ENCODE measurements around the gene MAP3K20. TPM values are rescaled to one million over a fixed set of nuclear protein-coding genes. Genes with fewer than 3 reads are reported as not detected.

Gene MAP3K20
- total RNA-seq, 2 donors from 2014 or later, result 141 to 223 TPM

DNA sequence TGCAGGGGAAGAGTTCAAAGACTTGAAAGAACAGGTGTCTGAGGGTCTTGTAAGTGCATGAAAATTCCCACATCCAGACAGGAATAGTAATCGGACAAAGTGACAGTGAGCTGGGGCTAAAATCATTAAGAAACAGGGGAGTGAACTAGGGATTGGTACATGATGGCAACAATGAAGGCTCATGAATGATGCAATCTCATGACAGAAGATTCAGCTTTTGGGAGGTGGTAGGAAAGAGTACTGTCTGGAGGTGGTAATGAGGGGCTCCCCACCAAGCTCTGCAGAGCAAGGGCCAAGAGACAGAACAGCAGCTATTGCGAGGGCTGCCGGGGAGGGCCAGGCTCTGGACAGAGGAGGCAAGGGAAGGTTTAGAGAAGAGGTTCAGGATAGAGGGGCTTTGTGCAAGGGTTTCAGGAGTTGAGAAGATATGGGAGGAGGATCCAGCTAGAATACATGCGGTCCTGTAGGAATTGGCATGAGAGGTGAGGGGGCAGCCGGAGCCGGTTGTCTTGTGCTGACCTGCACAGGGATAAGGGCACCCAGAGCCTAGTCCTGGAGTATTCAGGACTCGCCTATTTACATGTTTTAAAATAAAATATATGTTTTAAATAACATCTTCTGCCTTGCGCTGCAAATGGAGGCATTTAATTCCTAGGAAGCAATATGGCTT, 31.4 kb downstream of the MAP3K20 start:
- H3K27ac ChIP-seq, result no peak overlapping the region
- no peak overlapping the region for H3K4me3 ChIP-seq
- H3K27me3 ChIP-seq, result no peaks in the 10 kb centered on the region
- TF ChIP-seq, protein P1, sequence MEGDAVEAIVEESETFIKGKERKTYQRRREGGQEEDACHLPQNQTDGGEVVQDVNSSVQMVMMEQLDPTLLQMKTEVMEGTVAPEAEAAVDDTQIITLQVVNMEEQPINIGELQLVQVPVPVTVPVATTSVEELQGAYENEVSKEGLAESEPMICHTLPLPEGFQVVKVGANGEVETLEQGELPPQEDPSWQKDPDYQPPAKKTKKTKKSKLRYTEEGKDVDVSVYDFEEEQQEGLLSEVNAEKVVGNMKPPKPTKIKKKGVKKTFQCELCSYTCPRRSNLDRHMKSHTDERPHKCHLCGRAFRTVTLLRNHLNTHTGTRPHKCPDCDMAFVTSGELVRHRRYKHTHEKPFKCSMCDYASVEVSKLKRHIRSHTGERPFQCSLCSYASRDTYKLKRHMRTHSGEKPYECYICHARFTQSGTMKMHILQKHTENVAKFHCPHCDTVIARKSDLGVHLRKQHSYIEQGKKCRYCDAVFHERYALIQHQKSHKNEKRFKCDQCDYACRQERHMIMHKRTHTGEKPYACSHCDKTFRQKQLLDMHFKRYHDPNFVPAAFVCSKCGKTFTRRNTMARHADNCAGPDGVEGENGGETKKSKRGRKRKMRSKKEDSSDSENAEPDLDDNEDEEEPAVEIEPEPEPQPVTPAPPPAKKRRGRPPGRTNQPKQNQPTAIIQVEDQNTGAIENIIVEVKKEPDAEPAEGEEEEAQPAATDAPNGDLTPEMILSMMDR (IDR thresholded peaks at IDR 0.05), result no peak
- no peak for DNase-seq (ENCODE audit: low spot score)
- peaks cover 0 to 27% of the 10 kb centered on the region in 2 donors for H3K4me1 ChIP-seq
- peaks cover 0 to 5% of the 10 kb centered on the region in 2 donors for H3K9me3 ChIP-seq
- H3K36me3 ChIP-seq, result no peaks in the 10 kb centered on the region

DNA sequence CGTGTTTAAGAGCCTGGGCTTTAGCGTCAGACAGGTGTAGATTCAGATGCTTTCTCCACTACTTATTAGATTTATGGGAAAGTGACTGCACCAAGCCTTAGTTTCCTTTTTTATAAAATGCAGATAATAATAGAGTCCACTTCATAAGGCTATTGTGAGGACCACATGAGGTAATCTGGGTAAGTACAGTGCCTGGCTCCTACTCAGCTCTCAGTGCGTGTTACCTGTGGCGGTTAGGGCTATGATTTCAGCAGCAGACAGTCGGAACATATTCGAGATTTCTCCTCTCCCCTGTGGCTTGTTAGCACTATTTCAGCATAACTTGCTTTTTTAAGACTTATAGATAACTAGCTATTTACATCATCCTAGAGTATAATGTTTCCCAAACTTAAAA, 32.0 kb downstream of the MAP3K20 start:
- Histone ChIP-seq H3K4me3 (no peak overlapping the region), H3K27ac (no peak overlapping the region), H3K27me3 (no peaks in the 10 kb centered on the region), H3K36me3 (no peaks in the 10 kb centered on the region), H3K4me1 (peaks cover 0 to 21% of the 10 kb centered on the region in 2 donors), H3K9me3 (peaks cover 0 to 5% of the 10 kb centered on the region in 2 donors)
- no peak for DNase-seq (ENCODE audit: low spot score)
- TF ChIP-seq, protein P1 (IDR thresholded peaks at IDR 0.05), result no peak

DNA sequence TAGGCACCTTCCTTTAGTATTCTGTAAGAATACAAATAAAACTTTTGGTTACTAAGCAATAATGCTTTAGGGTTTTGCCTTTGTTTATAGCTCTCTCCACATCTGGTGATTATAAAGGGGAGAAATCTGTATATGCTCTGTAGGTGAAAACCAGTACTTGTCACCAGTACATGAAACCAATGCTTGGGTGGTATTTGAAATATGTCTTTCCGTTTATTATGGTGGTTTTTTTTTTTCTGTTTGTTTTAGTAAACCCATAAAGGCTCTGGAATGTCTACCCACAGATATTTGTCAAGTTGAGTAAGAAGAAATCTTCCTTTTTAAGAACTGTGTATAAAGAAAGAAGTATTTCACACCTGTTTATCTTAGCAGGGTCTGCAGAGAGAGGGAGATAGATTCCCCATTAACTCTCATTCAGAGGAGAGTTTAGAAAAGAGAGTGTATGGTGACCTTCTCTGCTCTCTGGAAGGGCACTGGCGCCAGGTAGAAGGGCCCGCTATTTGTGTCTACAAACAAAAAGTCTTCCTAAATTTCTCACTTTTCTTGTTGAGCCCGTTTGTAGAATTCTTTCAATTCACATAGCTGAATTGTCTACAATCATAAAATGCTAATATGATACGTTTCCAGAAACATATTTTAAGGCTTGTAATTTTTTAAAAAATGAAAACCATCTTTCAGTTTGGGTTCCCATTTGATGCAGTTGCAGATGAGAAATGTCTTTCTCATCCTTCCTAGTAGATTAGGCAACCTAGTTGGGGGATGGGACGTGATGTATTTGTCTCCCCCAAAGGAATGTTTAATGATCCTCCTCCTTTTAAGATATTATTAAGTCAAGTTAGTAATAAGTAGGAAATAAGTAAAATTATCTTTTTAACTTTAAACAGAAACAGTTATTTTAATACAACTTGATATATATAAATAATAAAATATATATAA, 33.9 kb downstream of the MAP3K20 start:
- peaks cover 0 to 19% of the 10 kb centered on the region in 2 donors for H3K4me1 ChIP-seq

DNA sequence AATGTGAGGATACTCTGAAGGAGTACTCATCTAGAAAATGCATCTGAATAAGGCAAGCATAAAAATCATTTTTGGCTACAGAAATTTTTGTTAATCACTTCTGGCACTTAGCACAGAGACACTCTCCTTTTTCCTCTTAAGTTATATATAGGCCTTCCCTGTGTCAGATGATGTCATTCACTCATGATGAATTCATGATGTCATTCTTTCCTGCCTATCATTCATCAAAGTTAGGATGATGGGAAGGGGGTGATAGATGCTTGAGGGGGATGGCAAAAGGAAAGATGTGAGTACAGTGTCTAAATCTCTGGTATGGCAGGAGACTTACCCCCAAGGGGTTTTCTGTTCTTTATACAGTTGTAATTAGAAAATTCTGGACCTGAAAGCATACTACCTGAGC, 42.0 kb downstream of the MAP3K20 start:
- Histone ChIP-seq H3K27ac (no peak overlapping the region), H3K27me3 (no peaks in the 10 kb centered on the region), H3K9me3 (no peaks in the 10 kb centered on the region), H3K36me3 (no peaks in the 10 kb centered on the region), H3K4me1 (peaks cover 0 to 15% of the 10 kb centered on the region in 2 donors), H3K4me3 (no peak overlapping the region)
- TF ChIP-seq, protein P1 (IDR thresholded peaks at IDR 0.05), result no peak
- no peak for DNase-seq (ENCODE audit: low spot score)

More for the DNA sequence above, 33.9 kb downstream of the MAP3K20 start:
- Histone ChIP-seq H3K36me3 (no peaks in the 10 kb centered on the region), H3K9me3 (peaks cover 0 to 5% of the 10 kb centered on the region in 2 donors), H3K4me3 (no peak overlapping the region), H3K27me3 (no peaks in the 10 kb centered on the region), H3K27ac (peak overlapping the region; percentile 21 to 67)
- TF ChIP-seq, protein P1 (IDR thresholded peaks at IDR 0.05), result no peak
- DNase-seq (ENCODE audit: low spot score), result no peak

DNA sequence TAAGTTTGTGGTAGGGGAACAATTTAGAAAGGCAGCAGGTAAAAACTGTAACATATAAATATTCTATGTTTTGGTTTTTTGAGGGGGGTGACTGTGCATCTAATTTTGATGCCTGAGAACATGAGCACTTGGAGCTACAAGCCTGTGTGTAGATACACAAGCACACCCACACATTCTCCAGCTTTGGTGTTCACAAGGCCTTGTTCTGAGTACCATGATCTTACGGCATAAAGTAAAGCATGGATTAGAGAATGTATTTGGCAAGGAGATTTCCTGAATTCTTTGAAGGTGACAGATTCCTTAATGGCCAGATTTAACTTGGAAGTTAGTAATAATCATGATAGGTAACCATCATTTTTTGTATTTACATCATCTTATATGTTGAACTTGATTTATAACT, 42.7 kb downstream of the MAP3K20 start:
- H3K27me3 ChIP-seq, result no peaks in the 10 kb centered on the region
- TF ChIP-seq, protein P1 (IDR thresholded peaks at IDR 0.05), result no peak
- peak overlapping the region in 1 of 2 donors; percentile 68 for H3K27ac ChIP-seq
- H3K4me1 ChIP-seq, result peaks cover 0 to 21% of the 10 kb centered on the region in 2 donors
- no peak overlapping the region for H3K4me3 ChIP-seq
- H3K9me3 ChIP-seq, result no peaks in the 10 kb centered on the region
- no peak for DNase-seq (ENCODE audit: low spot score)
- no peaks in the 10 kb centered on the region for H3K36me3 ChIP-seq

Data from right atrium auricular region (tissue), 2 donors.